Stimulated activated CD4-positive, alpha-beta T cell treated with anti-CD3 and anti-CD28 coated beads, Interleukin-1b, Interleukin-23, amount 100 ng/mL, for 48 hours (primary cell): Measurements from ENCODE around the gene MTHFD1.
"Not testable (repeated sequence)": the region's sequence is repeated elsewhere in the genome, so short reads cannot be mapped to it uniquely, and the experiment has no call there.

Source experiments
- DNase-seq: peaks from one replicate; pipeline ENCODE4 v3.0.0-alpha.2; 2020

The MTHFD1 gene

DNA sequence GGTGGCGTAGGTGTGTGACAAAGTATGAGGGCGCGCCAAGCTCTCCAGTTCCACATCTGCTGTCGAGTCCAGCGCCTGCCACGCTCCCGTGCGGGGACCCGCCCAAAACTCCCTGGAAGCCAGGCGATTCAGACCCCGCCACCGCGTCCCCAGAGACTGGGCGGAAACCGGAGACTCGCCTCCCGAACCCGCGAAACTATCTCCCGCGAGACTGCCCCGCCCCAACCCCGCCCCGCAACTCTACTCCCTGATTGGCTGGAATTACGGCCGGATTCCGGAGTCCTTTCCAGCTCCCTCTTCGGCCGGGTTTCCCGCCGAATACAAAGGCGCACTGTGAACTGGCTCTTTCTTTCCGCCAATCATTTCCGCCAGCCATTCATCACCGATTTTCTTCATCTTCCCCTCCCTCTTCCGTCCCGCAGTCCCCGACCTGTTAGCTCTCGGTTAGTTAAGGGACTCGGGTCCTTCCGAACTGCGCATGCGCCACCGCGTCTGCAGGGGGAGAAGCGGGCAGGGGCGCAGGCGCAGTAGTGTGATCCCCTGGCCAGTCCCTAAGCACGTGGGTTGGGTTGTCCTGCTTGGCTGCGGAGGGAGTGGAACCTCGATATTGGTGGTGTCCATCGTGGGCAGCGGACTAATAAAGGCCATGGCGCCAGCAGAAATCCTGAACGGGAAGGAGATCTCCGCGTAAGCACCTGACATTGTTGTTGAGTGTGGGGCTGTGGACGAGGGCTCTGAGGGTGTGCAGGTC, at the start of gene MTHFD1:
Gene MTHFD1 (plus strand): TSS at position 572 of the 751 bp plus-strand sequence. CDS start 75 bp downstream, at position 647.
- peak; percentile 99 for DNase-seq

DNA sequence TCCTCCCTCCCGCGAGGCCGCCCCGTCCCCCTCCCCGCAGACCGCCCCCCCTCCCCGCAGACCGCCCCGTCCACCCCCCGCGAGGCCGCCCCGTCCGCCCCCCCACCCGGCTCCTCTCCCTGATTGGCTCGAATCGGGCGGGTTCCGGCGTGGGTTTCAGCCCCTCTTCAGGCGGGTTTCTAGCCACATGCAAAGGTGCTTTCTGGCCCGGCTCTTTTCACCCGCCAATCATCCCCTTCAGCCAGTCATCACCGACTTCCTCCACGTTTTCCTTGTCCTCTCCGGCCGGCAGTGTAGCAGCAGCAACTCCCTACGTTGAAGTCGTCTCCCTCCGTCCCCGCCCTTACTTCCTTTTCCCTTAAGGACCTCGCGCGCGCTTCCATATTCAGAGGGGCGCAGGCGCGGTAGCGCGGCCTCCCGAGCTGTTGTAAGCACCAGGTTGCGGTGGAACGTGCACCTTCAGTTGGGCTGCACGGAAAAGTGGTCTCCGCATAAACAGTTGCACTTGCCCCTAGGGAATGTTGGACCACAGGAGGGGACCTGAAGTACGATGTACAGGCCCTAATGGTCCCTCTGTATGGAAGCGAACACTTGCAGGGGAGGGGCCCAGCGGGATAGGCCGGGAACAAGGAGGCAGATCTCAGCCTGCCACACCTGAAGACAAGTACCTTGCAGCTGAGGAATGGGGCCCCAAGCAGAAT, 49.4 kb upstream of the MTHFD1 start:
- peak; percentile 89 for DNase-seq

GRCh38 chr14:64340560-64341196, 47.5 kb upstream of the MTHFD1 start:
- no peak for DNase-seq

DNA sequence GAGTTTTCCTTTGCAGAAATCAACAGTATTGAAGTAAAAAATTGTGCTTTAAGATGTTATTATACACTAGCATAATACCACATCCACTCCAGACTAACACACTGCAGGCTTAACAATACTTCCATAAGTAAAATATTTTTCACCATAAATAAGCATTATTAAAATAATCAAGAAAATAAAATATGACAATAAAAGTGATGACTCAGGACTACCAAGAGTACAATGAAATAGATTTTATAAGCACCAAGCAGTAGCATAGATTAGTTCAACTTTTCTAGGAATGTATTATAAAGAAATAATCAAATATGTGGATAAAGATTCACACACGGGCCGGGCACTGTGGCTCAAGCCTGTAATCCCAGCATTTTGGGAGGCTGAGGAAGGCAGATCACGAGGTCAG, 40.4 kb upstream of the MTHFD1 start:
- no peak for DNase-seq

DNA sequence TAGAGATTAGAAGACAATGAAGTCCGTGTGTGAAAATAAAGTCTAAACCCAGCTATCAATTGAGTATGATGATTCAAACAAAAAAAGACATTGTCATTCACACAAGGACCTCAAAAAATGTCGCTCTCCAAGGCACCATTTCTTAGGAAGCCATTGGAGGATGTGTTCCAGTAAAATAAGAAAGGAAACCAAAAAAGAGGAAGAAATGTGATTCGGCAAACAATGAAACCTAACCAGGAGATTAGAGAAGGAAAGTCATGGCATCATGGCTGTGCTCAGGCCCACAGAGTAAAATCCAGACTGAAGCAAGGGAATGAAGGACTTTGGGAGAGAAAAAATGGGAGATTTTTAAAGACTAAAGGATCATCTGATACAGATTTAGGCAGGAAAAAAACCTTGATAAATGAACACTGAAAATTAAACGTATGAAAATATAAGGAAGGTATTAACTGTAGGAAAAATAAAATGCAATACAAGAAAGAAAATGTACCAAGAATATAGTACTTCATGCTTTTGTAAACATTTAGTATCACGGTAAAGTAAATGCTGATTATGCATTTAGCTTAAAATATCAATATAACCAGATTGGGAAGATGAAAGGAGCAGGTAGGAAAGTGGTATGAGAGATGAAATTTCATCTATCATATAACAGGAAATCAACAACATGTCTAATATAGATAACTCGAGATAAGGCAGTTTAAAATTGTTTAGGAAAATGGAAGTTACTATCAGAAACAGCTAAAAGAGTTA, 38.2 kb upstream of the MTHFD1 start:
- no peak for DNase-seq

GRCh38 chr14:64363265-64363846, 24.8 kb upstream of the MTHFD1 start:
- DNase-seq, result no peak

- no peak for DNase-seq
These were observed 23.2 kb upstream of the MTHFD1 start for GRCh38 chr14:64364907-64365306.

DNA sequence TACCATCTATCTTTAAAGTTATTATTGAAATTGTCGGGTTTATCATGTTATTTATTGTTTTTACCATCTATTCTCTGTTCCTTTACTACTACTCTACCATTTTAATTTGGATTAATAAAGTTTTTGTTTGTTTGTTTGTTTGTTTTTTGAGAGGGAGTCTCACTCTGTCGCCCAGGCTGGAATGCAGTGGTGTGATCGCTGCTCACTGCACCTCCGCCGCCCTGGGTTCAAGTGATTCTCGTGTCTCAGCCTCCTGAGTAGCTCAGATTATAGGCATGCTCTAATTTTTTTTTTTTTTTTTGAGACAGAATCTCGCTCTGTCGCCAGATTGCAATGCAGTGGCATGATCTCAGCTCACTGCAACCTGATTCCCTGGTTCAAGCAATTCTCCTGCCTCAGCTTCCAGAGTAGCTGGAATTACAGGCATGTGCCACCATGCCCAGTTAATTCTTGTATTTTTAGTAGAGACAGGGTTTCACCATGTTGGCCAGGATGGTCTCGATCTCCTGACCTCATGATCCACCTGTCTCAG, 22.7 kb upstream of the MTHFD1 start:
- DNase-seq, result not testable (repeated sequence)

GRCh38 chr14:64369201-64369600, 19.0 kb upstream of the MTHFD1 start:
- no peak for DNase-seq

GRCh38 chr14:64387232-64387781, 846 bp upstream of the MTHFD1 start:
- no peak for DNase-seq

DNA sequence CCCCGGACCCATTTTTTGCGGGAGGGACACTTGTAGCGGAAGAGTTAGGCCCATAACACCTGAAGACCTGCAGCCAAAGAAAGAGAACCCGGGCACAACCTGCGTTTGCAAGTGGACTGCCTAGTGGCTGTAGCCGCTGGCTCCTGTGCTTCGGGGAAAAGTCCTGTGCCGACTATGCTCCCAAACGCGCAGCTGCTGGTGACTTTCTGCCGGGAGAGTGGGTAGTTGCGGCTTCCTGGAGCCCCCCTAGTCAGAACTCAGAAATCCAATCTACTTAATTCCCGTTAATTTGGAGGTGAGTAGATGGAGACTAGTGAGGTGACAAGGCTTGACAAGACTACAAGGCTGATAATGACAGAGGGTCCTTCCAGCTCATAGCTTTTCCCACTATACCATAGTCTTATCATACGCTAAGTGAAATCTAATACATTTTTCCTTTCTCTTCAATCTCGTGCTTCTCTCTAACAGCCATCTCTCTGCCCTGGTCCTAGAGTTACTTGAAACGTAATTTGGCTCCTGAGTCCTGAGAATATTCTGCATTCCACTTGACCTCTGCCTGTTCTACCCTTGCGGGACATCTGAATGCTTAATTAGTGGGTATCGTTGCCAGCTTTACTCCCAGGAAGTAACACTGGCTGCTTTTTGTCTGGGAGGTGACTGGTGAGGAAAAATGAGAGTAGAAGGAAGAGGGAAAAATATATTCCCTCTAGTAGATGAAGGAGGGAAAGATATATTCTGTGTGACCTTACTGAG, 556 bp downstream of the MTHFD1 start:
- peak; percentile 21 for DNase-seq

DNA sequence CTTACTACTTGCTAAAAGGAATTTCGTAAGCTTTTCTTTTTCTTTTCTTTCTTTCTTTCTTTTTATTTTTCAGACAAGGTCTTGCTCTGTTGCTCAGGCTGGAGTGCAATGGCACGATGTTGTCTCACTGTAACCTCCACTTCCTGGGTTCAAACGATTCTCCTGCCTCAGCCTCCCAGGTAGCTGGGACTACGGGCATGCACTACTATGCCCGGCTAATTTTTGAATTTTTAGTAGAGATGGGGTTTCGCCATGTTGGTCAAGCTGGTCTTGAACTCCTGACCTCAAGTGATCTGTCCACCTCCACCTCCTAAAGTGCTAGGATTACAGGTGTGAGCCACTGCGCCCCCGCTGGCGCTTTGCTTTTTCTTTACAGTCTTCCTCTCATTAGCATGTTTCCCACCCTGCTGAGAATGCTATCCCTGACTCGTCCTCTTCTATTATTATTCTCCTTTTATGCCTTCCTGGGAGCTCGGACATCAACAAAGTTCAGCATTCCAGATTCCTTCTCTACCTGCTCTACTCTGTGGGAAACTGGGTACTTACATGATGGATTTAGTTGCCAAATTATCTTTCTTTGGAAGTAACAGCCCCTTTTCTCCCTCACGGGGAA, 3.1 kb downstream of the MTHFD1 start:
- DNase-seq, result no peak

GRCh38 chr14:64391986-64392385, 3.8 kb downstream of the MTHFD1 start:
- no peak for DNase-seq

GRCh38 chr14:64393189-64393726, 5.1 kb downstream of the MTHFD1 start:
- not testable (repeated sequence) for DNase-seq

GRCh38 chr14:64394423-64394822, 6.3 kb downstream of the MTHFD1 start:
- no peak for DNase-seq

DNA sequence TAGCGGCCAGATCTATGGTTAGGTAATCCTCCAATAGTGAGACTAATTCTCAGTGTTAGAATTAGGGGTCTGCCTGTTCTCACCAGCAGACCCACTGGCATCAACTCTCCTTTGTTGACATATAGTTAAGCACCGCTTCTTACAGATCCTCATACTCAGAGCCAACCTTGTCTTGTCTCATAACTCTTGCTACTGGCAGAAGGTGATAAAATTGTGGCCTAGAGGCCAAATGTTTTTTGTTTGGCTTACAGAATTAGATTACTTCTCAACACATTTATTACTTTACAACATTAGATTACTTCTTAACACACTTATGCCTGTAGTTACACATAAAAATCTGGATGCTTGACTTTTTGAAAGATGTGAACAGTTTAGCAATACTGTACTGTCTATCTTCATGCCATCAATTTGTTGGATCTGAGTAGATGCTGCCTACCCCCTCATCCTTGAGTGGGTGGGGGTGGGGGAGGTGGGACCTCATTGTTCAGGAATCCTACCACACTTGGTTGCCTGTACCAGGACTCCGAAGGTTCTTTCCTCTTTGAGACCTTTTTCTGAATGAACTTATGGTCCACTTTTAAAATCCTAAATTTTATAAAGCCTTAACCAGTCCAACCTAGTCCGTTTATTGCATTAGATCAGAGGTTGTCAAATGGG, 7.0 kb downstream of the MTHFD1 start:
- no peak for DNase-seq

DNA sequence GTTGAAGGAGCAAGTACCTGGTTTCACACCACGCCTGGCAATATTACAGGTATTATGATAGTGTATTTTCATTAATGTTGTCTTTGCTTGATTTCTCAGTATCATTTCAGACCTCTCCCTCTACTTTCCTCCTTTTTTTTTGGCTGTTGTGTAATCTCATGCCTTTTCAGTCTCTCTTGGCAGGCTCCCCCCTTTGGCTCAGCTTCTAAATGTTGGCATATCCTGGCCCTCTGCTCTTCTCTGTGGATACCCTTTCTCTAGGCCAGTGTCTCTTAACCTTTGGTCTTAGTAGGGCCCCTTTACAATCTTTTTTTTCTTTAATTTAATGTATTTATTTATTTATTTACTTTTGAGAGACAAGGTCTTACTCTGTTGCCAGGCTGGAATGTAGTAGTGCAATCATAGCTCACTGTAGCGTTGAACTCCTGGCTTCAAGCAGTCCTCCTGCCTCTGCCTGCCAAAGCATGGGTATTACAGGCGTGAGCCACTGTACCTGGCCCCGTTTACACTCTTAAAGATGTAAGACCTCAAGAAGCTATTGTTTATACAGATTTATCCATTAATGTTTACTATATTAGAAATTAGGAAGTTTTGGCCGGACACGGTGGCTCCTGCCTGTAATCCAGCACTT, 12.8 kb downstream of the MTHFD1 start:
- DNase-seq, result no peak

DNA sequence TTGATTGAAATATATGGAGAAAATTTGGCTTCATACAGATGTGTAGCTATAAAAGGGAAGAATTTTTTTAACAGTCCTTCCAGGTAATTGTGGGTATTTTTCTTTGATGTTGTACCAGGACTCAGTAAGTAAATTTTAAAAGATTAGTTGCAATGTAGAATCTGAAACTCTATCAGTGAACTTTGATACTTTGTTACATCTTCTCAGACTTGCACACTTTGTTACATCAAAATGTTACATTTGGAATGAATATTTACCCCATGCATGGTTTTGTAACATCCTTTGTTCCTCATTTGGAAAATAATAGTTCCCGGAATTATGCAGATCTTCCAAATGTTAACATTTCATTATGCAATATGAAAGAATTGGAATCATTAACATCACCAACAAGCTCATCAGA, 13.8 kb downstream of the MTHFD1 start:
- DNase-seq, result no peak

- no peak for DNase-seq
These were observed 17.1 kb downstream of the MTHFD1 start for GRCh38 chr14:64405295-64405694.

GRCh38 chr14:64407329-64407728, 19.2 kb downstream of the MTHFD1 start:
- DNase-seq, result no peak
